ENCODE data around the gene PTPRM.

PTPRM gene

DNA sequence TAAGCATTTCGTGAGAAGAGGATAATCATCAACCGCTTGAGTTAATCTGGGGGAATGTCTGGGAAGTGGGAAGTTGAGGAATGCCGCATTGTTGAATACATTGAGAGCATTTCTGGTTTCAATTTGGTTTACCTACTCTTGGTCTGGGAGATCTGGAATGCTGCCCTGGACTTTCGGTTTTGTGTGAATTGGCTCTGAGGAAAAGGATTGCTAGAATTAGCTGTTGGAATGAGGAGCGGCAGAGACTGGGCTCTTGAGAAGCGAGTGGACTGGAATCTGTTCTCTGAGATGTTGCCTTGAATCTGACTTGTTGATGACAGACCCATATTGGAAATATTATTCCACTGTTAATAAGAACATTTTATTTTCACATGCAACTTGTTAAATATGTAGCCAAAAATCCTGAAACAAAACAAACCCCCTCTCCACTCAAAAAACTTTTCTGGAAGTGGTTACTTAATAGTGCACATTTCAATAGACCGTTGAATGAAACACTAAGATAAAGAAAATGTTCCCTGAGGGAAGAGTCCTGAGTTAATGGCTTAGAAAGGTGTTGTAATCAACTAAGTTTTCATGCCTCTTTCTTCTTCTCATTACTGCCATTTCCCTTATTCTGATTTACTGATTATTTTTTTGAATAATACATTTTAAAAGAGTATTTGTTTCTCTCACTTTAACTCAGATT, 50.8 kb downstream of the PTPRM start:
- DNase-seq (ENCODE audit: insufficient read length, low spot score) (no peak), FAIRE-seq (peak; percentile 88)
- no peak for TF ChIP-seq POLR2A (IDR thresholded peaks at IDR 0.05; ENCODE audit: low read depth, low read length)

DNA sequence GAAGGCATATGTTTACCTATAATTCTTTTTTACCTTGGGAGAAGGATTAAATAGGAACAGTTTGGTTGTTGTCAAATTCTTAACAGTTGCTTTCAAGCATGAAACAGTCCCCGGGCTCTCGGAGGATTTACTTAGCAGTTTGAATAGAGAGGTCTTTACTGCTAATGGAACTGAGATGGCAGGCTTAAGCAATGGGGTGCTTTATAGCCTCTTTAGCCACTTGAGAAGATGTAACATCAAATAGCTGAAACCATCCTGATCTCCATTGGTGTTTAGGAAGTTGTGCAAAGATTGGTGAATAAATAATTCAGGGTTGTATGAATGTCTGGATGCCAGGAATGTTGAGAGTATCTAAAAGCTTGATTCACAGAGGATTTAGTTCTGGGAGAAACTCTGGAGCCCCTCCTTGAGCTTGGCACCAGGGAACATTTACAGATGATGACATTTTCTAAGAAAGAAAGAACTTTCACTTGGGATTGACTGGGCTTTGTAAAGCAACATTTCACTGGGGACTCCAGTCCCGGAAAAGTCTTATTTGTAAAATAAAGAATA, 51.9 kb downstream of the PTPRM start:
- TF ChIP-seq POLR2A (IDR thresholded peaks at IDR 0.05; ENCODE audit: low read depth, low read length), result no peak
- FAIRE-seq, result no peak
- DNase-seq (ENCODE audit: insufficient read length, low spot score), result no peak

DNA sequence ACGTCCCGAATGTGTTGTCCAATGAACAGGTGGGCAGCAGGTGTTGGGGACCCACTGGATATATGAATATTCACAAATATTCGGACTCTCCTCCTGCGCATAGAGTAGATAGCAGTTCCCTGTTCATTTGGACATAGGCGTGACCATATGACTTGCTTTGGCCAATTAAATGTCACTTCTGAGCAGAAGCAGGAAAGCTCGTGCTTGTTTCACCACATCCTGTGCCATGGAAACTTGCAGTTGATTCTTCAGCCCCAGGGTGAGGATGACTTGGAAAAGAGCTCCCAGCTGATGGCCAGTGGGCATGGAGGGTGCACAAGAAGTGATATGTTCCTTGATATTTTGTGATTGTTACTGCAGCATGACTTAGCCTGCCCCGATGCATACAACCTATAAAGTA, 52.6 kb downstream of the PTPRM start:
- no peak for DNase-seq (ENCODE audit: insufficient read length, low spot score)
- no peak for TF ChIP-seq POLR2A (IDR thresholded peaks at IDR 0.05; ENCODE audit: low read depth, low read length)
- FAIRE-seq, result no peak

DNA sequence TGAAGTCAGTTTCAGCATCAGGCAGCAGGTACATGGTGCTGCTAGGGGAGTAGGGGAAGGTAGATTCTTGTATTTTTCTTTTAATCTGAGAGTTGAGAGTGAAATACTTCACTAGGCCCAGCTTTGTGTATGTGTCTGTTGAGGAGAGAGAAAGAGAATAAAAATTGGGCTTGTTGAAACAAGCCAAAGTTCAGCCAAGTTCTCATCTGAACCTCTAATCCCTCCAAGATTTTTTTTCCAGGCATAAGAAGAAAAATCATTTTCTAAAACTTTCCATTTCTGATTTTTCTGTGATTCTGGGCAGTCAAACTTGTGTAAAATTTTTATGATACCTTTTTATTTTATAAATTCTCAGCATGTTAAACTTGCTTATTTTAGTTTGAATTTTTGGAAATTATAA, 55.6 kb downstream of the PTPRM start:
- TF ChIP-seq POLR2A (IDR thresholded peaks at IDR 0.05; ENCODE audit: low read depth, low read length), result no peak
- no peak for DNase-seq (ENCODE audit: insufficient read length, low spot score)
- FAIRE-seq, result no peak

DNA sequence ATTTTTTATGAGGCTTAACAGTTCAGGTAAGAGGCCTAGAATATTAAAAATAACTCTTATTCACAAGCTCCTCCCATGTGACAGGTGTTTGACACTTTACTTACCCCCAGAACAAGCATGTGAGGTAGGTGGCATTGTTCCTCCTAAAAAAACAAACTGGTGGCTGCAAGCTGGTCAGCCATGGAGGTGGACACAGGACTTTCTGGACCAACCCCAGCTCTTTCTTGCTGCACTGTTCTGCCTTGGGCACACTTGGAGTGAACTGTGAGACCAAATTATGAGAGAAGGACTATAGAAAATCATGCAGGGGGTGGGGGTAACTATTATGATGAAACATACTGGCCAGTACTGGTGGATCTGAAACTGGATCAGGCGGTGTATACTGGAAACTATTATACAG, 56.6 kb downstream of the PTPRM start:
- DNase-seq (ENCODE audit: insufficient read length, low spot score) (no peak), FAIRE-seq (no peak)
- no peak for TF ChIP-seq POLR2A (IDR thresholded peaks at IDR 0.05; ENCODE audit: low read depth, low read length)

DNA sequence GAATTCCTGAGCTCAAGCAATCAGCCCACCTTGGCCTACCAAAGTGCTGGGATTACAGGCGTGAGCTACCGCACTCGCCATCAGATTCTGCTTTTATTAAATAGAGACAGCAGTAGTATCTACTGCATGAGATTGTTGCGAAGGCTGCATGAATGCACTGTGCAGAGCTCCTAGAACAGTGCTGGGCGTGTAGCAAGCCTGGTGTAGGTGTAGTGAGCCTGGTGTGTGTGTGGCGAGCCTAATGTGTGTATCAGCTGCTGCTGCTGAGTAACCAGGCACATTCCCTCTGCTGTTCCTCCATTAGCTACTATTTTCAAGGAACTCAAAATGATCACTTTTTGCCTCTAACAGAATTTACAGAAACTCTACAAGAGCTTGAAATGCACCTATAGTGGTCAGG, 57.6 kb downstream of the PTPRM start:
- FAIRE-seq, result no peak
- DNase-seq (ENCODE audit: insufficient read length, low spot score), result no peak
- TF ChIP-seq POLR2A (IDR thresholded peaks at IDR 0.05; ENCODE audit: low read depth, low read length), result no peak

DNA sequence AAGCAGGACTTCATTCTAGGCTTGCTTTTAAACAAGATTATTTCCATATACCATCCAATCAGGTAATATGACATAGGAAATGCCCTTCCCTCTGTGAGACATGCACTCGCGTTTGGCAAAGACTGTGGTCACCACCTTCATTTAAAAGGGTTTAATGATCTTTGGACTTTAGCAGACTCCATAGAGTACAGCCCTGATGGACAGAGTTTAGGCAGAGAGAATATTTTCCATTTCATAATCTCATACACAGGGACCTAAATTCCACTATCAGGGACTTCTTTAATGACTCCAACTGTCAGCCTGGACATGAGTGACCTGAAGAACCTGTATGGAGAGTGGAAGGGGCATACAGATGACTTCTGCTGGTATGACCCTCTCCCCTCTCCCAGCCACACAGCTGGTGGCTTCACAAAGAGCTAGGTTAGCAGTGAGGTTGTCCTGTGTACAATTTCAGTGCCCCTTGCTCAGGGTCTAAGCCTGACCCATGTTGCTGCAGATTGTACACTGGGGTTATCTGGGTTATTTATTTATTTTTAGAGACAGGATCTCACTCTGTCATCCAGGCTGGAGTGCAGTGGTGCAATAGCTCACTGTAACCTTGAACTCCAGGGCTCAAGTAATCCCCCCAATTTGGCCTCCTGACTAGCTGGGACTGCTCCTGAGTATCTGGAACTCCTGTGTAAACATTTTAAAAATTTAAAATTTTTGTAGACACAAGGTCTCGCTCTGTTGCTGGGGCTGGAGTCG, 59.2 kb downstream of the PTPRM start:
- no peak for TF ChIP-seq POLR2A (IDR thresholded peaks at IDR 0.05; ENCODE audit: low read depth, low read length)
- no peak for FAIRE-seq

DNA sequence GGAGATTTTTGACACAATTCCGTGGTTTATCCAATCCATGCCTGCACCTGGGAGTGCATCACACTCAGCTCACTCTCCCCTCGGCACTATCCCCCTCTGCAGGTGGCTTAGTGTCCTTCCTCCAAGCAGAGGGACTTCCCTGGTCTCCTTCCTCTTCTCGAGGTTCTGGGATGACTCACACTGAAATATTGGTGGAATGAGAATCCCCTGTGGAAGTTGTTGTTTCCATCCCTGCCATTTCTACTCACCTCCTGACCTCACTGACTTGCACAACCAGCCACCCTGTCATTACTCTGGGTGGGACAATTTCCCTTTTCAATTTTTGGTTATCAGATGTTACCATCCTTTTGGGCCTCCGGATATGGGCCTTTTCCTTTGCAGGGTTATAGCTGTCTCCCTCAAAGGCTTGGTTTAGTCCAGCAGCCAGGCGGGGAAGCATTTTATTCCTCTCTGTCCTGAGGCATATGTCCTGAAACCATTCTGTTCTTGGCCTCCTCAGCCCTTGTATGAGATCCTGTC, 59.9 kb downstream of the PTPRM start:
- FAIRE-seq, result peak; percentile 98
- DNase-seq (ENCODE audit: insufficient read length, low spot score), result peak; percentile 62
- TF ChIP-seq POLR2A (IDR thresholded peaks at IDR 0.05; ENCODE audit: low read depth, low read length), result no peak

More for the DNA sequence above, 59.2 kb downstream of the PTPRM start:
- DNase-seq (ENCODE audit: insufficient read length, low spot score), result no peak

DNA sequence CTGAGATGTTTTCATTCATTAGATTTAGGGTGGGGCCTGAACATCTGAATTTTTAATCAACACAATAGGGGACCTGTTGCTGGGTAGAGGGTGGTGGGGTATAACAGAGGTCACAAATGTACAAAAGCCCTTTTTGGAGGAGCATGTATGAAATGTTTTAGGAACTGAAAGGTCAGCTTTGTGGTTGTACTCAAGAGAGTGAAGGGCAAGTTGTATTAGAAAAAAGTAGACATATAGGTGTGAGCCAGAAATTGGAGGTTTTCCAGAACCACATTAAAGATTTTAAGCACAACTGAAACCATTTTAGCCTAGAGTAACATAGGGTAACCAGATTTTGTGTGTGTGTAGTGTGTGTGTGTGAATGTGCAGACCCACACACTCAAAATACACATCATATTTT, 62.3 kb downstream of the PTPRM start:
- TF ChIP-seq POLR2A (IDR thresholded peaks at IDR 0.05; ENCODE audit: low read depth, low read length), result no peak
- FAIRE-seq, result no peak
- no peak for DNase-seq (ENCODE audit: insufficient read length, low spot score)

DNA sequence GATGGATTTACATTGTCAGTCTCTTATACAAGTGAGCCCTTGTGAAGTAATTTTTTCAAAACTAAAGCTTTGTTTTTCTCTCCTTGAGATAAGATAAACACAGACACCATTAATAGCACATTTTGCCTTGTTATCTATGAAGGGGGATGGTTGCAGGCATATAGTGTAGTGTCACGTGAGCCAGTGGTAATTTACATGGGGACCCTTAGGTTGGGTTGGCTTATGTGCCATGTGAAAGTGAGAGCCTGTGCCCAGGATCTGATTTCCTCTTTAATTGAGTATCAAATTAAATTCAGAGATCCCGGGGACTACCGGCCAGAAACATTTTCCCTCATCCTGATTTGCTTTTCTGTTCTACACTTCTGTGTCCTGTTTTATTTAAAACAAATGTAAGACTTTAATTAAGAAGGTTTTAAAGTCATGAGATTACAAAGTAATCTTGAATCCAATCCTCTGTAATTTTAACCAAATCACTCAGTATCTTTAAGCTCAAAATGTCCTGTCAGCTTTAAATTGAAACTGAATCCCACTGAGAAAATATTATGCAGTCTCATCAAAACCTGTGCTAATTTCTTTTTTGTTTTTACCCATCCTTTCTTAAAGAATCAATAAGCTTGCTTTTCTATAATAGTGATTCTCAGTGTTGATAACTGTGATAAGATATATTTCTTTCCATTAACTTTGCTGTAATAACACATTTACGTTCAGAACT, 63.8 kb downstream of the PTPRM start:
- DNase-seq (ENCODE audit: insufficient read length, low spot score) (no peak), FAIRE-seq (no peak)
- no peak for TF ChIP-seq POLR2A (IDR thresholded peaks at IDR 0.05; ENCODE audit: low read depth, low read length)

DNA sequence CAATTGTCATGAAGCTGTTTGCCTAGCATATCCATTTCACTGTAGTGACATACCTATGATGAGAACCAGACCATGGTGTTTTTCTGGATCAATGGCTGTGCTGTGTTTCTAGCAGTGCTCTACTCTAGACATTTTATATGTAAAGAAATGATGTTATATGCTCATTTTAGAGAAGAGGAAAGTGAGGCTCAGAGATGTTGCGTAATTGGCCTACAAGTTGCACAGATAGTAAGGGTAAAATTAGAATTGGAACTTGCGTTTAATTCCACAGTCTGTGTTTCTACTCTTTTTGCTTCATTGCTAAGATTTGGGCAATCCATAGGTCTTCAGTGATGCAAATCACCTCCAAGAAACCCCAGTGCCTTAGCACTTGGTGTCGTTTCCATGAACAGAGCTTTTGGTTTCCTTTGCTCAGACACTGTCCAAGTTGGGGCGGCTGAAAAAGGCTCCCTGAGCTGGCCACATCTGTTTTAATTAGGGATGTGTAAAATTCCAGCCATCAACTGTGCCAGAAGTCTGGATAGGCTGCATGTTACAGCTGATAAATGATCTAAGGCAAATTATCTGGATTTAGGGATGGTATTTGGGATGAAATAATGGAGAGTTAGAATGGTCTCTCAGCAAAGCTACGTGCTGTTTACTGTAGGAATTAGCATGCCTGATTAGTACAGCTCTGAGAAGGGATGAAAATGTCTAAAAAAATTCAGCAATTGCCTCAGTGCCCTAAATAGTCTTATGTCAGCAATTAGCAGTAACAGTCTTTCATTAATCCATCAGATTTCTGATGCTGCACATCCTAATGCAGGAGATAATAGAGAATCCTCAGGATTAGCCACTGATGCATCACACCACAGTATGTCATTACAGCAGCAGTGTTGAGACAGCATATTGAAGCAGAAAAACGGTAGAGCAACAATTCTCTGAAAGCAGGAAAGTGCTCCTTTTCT, 65.3 kb downstream of the PTPRM start:
- TF ChIP-seq POLR2A (IDR thresholded peaks at IDR 0.05; ENCODE audit: low read depth, low read length), result no peak
- no peak for FAIRE-seq
- no peak for DNase-seq (ENCODE audit: insufficient read length, low spot score)

DNA sequence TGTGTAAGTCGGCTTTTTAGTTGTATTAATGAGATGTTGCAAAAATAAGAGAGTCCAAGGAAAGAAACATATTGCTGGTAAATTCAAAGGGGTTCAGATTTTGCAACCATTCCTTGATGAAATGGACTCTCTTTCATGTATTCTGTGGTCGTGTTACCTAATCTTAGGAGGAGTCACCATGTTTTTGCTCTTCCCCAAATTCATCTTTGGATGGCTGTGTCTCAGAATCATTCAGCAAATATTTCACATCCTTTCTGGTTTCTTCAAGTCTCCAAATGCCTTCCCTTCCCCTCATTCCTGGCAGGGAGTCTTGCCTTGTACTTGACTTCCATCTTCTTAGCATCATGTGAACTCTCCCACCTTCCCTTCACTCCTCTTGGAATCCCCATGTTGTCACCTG, 66.1 kb downstream of the PTPRM start:
- TF ChIP-seq POLR2A (IDR thresholded peaks at IDR 0.05; ENCODE audit: low read depth, low read length), result no peak
- no peak for FAIRE-seq
- DNase-seq (ENCODE audit: insufficient read length, low spot score), result no peak

DNA sequence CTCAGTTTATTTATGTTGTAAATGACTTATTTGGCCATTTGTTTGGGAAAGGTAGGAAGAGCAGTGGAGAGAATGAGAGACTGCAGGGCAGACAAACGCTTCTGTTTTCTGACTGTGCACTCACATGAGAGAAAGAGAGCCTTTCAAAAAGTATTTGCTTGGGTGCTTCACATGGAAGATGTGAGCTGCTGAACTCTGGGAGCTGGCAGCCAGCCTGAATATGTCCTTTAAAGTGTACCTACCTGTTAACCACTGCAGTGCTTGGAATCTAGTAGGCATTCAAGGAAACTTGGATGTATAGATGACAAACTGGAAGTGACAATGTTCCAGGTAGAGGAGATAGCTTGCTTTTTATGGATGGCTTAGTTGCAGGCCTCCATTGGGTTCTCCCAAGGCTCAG, 68.8 kb downstream of the PTPRM start:
- DNase-seq (ENCODE audit: insufficient read length, low spot score), result no peak
- FAIRE-seq, result no peak
- no peak for TF ChIP-seq POLR2A (IDR thresholded peaks at IDR 0.05; ENCODE audit: low read depth, low read length)
